Progenitor cell of endocrine pancreas (in vitro differentiated cells): ENCODE measurements around the gene TMED10. TPM values are rescaled to one million over a fixed set of nuclear protein-coding genes. Genes with fewer than 3 reads are reported as not detected.
A peak's percentile ranks its signal among the peaks of the same experiment; 100 is the strongest.
"Not testable (repeated sequence)": the region's sequence is repeated elsewhere in the genome, so short reads cannot be mapped to it uniquely, and the experiment has no call there.

Experiments
- DNase-seq: peaks from one replicate; pipeline ENCODE4 v3.0.0; 2021; ENCODE audit warnings: low spot score; ENCODE audit not compliant: unreplicated experiment
- H3K27ac Mint-ChIP-seq: 2 replicates; pipeline ENCODE4 v1.8.0; 2021; ENCODE audit warnings: mild to moderate bottlenecking, moderate library complexity, mixed read lengths
- H3K27me3 Mint-ChIP-seq: 2 replicates; pipeline ENCODE4 v1.8.0; 2021; ENCODE audit warnings: mixed read lengths
- H3K36me3 Mint-ChIP-seq: 2 replicates; pipeline ENCODE4 v1.8.0; 2022; ENCODE audit warnings: mixed read lengths; ENCODE audit not compliant: insufficient read depth
- H3K4me1 Mint-ChIP-seq: 2 replicates; pipeline ENCODE4 v1.8.0; 2021; ENCODE audit warnings: low read depth, mixed read lengths
- H3K4me3 Mint-ChIP-seq: 2 replicates; pipeline ENCODE4 v1.8.0; 2021; ENCODE audit warnings: low read depth, mild to moderate bottlenecking, moderate library complexity, mixed read lengths
- H3K9me3 Mint-ChIP-seq: 2 replicates; pipeline ENCODE4 v1.8.0; 2021; ENCODE audit warnings: low read depth, mixed read lengths
- CTCF ChIP-seq: fragments of 200-600 bp; sonication (generic); IDR thresholded peaks from one replicate; pipeline ENCODE4 v1.5.0; 2021; ENCODE audit warnings: antibody characterized with exemption, mild to moderate bottlenecking; ENCODE audit not compliant: unreplicated experiment
- total RNA-seq: library from RNA; stranded (reverse); gene quantifications from 2 replicates; pipeline ENCODE4 v1.2.1, GENCODE V29; 2021

Gene TMED10
- total RNA-seq, 1 donor from 2014 or later: 288 TPM

GRCh38 chr14:75132382-75133086, 43.9 kb downstream of the TMED10 start:
- H3K4me3 Mint-ChIP-seq: no peak overlapping the region
- no peaks in the 10 kb centered on the region for H3K9me3 Mint-ChIP-seq
- H3K27me3 Mint-ChIP-seq: no peaks in the 10 kb centered on the region
- peak; percentile 76 for TF ChIP-seq CTCF
- H3K4me1 Mint-ChIP-seq: peaks cover 10% of the 10 kb centered on the region
- no peak overlapping the region for H3K27ac Mint-ChIP-seq
- peak; percentile 49 for DNase-seq
- H3K36me3 Mint-ChIP-seq: peaks cover 24% of the 10 kb centered on the region

GRCh38 chr14:75128596-75128990, 47.8 kb downstream of the TMED10 start:
- peaks cover 19% of the 10 kb centered on the region for H3K4me1 Mint-ChIP-seq
- peaks cover 9% of the 10 kb centered on the region for H3K36me3 Mint-ChIP-seq
- H3K4me3 Mint-ChIP-seq: peak overlapping the region; percentile 22
- H3K9me3 Mint-ChIP-seq: no peaks in the 10 kb centered on the region
- H3K27me3 Mint-ChIP-seq: no peaks in the 10 kb centered on the region
- no peak for DNase-seq
- no peak for TF ChIP-seq CTCF
- no peak overlapping the region for H3K27ac Mint-ChIP-seq

- peaks cover 5% of the 10 kb centered on the region for H3K36me3 Mint-ChIP-seq
- DNase-seq: no peak
These were observed 48.4 kb downstream of the TMED10 start for GRCh38 chr14:75127903-75128595.

GRCh38 chr14:75127474-75127820, 49.0 kb downstream of the TMED10 start:
- peak overlapping the region; percentile 99 for H3K27ac Mint-ChIP-seq
- H3K4me1 Mint-ChIP-seq: peaks cover 19% of the 10 kb centered on the region
- peak overlapping the region; percentile 92 for H3K4me3 Mint-ChIP-seq
- DNase-seq, H3K27me3 Mint-ChIP-seq, H3K36me3 Mint-ChIP-seq, H3K9me3 Mint-ChIP-seq: not testable (repeated sequence)

More at GRCh38 chr14:75127903-75128595, 48.4 kb downstream of the TMED10 start:
- Mint-ChIP-seq H3K4me3 (peak overlapping the region; percentile 92), H3K27ac (peak overlapping the region; percentile 92), H3K9me3 (no peaks in the 10 kb centered on the region), H3K27me3 (no peaks in the 10 kb centered on the region), H3K4me1 (peaks cover 19% of the 10 kb centered on the region)
- TF ChIP-seq CTCF: no peak

- TF ChIP-seq CTCF: no peak
- no peaks in the 10 kb centered on the region for H3K9me3 Mint-ChIP-seq
- DNase-seq: peak; percentile 69
- peak within 1 kb of the TSS; percentile 99 for H3K27ac Mint-ChIP-seq
- peaks cover 2% of the 10 kb centered on the region for H3K36me3 Mint-ChIP-seq
- H3K4me1 Mint-ChIP-seq: peaks cover 19% of the 10 kb centered on the region
- H3K4me3 Mint-ChIP-seq: peak within 1 kb of the TSS; percentile 92
- H3K27me3 Mint-ChIP-seq: no peaks in the 10 kb centered on the region
These were observed 49.5 kb downstream of the TMED10 start, which contains the start of gene NEK9 for GRCh38 chr14:75126679-75127473. TSS of gene NEK9 (minus strand) at chr14:75127048. CDS start at chr14:75126921, 127 bp downstream.
